Neural cell (in vitro differentiated cells): ENCODE data around the gene CATSPERD.
"Not testable (repeated sequence)": the region's sequence is repeated elsewhere in the genome, so short reads cannot be mapped to it uniquely, and the experiment has no call there.

Experiments
- EP300 ChIP-seq: fragments of 450-650 bp; conservative IDR thresholded peaks from 2 replicates; pipeline ENCODE4 v1.6.1; 2014; ENCODE audit warnings: antibody characterized with exemption, mild to moderate bottlenecking, moderate library complexity; ENCODE audit not compliant: poor library complexity, severe bottlenecking
- EZH2 ChIP-seq: fragments of 200-600, 300-800 bp; shearing (Covaris generic), sonication (generic); IDR thresholded peaks from 2 replicates; pipeline ENCODE4 v1.6.1; 2014; ENCODE audit warnings: antibody characterized with exemption, low read length, borderline replicate concordance, mild to moderate bottlenecking; ENCODE audit not compliant: insufficient read depth, poor library complexity, severe bottlenecking
- POLR2AphosphoS5 ChIP-seq: IDR thresholded peaks from 2 replicates; pipeline ENCODE4 v1.6.1; 2012
- RAD21 ChIP-seq: fragments of 450-650 bp; conservative IDR thresholded peaks from 2 replicates; pipeline ENCODE4 v1.6.1; 2014; ENCODE audit warnings: antibody characterized with exemption, mild to moderate bottlenecking, moderate library complexity
- SMC3 ChIP-seq: fragments of 450-650 bp; conservative IDR thresholded peaks from 2 replicates; pipeline ENCODE4 v1.6.1; 2014; ENCODE audit warnings: antibody characterized with exemption, mild to moderate bottlenecking, moderate library complexity; ENCODE audit not compliant: poor library complexity
- TAF1 ChIP-seq: IDR thresholded peaks from 2 replicates; pipeline ENCODE4 v1.6.1; 2012; ENCODE audit warnings: low read depth
- TF ChIP-seq, protein P1 (sequence below): fragments of 450-650 bp; IDR thresholded peaks from 2 replicates; pipeline ENCODE4 v1.5.1; 2014; ENCODE audit warnings: antibody characterized with exemption, mild to moderate bottlenecking, moderate library complexity; ENCODE audit not compliant: poor library complexity, severe bottlenecking
- TF ChIP-seq, protein P2 (sequence below): IDR thresholded peaks from 2 replicates; pipeline ENCODE4 v1.6.1; 2012; ENCODE audit warnings: borderline replicate concordance

DNA sequence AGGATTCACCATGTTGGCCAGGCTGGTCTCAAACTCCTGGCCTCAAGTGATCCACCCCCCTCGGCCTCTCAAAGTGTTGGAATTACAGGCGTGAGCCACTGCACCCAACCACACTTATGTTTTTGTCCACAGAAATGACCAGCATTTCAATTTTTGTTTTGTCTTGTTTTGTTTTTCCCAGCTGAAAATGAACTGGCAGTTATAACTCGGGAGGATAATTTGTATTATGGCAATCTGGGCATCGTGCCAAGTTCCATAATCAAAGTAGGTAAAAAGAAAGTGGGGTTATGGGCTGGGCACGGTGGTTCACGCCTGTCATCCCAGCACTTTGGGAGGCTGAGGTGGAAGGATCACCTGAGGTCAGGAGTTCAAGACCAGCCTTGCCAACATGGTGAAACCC is 28.5 kb downstream of the CATSPERD start:
- TF ChIP-seq, protein P1, sequence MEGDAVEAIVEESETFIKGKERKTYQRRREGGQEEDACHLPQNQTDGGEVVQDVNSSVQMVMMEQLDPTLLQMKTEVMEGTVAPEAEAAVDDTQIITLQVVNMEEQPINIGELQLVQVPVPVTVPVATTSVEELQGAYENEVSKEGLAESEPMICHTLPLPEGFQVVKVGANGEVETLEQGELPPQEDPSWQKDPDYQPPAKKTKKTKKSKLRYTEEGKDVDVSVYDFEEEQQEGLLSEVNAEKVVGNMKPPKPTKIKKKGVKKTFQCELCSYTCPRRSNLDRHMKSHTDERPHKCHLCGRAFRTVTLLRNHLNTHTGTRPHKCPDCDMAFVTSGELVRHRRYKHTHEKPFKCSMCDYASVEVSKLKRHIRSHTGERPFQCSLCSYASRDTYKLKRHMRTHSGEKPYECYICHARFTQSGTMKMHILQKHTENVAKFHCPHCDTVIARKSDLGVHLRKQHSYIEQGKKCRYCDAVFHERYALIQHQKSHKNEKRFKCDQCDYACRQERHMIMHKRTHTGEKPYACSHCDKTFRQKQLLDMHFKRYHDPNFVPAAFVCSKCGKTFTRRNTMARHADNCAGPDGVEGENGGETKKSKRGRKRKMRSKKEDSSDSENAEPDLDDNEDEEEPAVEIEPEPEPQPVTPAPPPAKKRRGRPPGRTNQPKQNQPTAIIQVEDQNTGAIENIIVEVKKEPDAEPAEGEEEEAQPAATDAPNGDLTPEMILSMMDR = not testable (repeated sequence)
- TF ChIP-seq EP300, RAD21, POLR2AphosphoS5, SMC3, EZH2, TAF1: not testable (repeated sequence)
- TF ChIP-seq, protein P2, sequence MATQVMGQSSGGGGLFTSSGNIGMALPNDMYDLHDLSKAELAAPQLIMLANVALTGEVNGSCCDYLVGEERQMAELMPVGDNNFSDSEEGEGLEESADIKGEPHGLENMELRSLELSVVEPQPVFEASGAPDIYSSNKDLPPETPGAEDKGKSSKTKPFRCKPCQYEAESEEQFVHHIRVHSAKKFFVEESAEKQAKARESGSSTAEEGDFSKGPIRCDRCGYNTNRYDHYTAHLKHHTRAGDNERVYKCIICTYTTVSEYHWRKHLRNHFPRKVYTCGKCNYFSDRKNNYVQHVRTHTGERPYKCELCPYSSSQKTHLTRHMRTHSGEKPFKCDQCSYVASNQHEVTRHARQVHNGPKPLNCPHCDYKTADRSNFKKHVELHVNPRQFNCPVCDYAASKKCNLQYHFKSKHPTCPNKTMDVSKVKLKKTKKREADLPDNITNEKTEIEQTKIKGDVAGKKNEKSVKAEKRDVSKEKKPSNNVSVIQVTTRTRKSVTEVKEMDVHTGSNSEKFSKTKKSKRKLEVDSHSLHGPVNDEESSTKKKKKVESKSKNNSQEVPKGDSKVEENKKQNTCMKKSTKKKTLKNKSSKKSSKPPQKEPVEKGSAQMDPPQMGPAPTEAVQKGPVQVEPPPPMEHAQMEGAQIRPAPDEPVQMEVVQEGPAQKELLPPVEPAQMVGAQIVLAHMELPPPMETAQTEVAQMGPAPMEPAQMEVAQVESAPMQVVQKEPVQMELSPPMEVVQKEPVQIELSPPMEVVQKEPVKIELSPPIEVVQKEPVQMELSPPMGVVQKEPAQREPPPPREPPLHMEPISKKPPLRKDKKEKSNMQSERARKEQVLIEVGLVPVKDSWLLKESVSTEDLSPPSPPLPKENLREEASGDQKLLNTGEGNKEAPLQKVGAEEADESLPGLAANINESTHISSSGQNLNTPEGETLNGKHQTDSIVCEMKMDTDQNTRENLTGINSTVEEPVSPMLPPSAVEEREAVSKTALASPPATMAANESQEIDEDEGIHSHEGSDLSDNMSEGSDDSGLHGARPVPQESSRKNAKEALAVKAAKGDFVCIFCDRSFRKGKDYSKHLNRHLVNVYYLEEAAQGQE = not testable (repeated sequence)
